Measurements from ENCODE around the gene CBLC. TPM values are rescaled to one million over a fixed set of nuclear protein-coding genes. Genes with fewer than 3 reads are reported as not detected.

CBLC gene
- total RNA-seq, 1 donor, result under 0.01 TPM

- H3K4me3 ChIP-seq (ENCODE audit: low read depth, low read length), result no peak overlapping the region
- TF ChIP-seq, protein P1, sequence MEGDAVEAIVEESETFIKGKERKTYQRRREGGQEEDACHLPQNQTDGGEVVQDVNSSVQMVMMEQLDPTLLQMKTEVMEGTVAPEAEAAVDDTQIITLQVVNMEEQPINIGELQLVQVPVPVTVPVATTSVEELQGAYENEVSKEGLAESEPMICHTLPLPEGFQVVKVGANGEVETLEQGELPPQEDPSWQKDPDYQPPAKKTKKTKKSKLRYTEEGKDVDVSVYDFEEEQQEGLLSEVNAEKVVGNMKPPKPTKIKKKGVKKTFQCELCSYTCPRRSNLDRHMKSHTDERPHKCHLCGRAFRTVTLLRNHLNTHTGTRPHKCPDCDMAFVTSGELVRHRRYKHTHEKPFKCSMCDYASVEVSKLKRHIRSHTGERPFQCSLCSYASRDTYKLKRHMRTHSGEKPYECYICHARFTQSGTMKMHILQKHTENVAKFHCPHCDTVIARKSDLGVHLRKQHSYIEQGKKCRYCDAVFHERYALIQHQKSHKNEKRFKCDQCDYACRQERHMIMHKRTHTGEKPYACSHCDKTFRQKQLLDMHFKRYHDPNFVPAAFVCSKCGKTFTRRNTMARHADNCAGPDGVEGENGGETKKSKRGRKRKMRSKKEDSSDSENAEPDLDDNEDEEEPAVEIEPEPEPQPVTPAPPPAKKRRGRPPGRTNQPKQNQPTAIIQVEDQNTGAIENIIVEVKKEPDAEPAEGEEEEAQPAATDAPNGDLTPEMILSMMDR (IDR thresholded peaks at IDR 0.05; ENCODE audit: insufficient read depth, low read depth, low read length), result no peak
- no peak for DNase-seq (ENCODE audit: low read depth)
Measured at GRCh38 chr19:44746616-44746945, 31.1 kb upstream of the CBLC start.

- peak; percentile 95 for DNase-seq (ENCODE audit: low read depth)
- peak overlapping the region; percentile 58 for H3K4me3 ChIP-seq (ENCODE audit: low read depth, low read length)
- TF ChIP-seq, protein P1 (IDR thresholded peaks at IDR 0.05; ENCODE audit: insufficient read depth, low read depth, low read length), result no peak
Measured at GRCh38 chr19:44746946-44747738, 30.5 kb upstream of the CBLC start.

GRCh38 chr19:44747739-44748425 lies 29.8 kb upstream of the CBLC start:
- H3K4me3 ChIP-seq (ENCODE audit: low read depth, low read length), result peak overlapping the region; percentile 58
- TF ChIP-seq, protein P1 (IDR thresholded peaks at IDR 0.05; ENCODE audit: insufficient read depth, low read depth, low read length), result no peak
- DNase-seq (ENCODE audit: low read depth), result peak; percentile 77

DNA sequence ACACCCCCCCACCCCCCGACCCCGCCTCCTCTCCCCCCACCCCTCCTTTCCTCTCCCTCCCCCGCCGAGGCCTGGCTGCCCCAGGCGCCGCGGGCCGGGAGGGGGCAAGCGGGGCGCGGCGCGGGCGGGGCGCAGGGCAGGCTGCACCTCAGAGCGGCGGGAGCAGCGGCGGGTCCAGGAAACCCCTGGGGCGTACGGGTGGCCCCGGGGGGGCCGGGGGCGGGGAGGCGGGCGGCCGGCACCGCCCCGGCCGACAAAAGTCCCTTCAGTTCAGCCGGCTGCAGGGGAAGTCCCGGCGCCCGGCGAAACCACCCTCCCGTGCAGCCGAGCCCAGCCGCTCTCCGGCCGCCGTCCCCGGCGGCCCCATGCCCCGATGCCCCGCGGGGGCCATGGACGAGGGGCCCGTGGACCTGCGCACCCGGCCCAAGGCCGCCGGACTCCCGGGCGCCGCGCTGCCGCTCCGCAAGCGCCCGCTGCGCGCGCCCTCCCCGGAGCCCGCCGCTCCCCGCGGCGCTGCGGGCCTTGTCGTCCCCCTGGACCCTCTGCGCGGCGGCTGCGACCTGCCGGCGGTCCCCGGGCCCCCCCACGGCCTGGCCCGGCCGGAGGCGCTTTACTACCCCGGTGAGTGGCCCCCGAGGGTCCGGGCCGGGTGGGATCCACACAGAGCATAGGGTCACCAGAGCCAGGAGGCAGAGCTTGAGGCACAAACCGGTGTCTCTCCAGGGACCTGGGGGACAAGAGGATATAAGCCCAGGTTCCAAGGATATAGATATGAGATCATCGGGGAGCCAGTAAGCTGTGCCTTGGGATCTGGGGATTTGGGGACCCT lies 29.1 kb upstream of the CBLC start, which contains the start of gene BCL3:
TSS of gene BCL3 (plus strand) at position 283 of the 829 bp plus-strand sequence. CDS start at position 366, 83 bp downstream.
- H3K4me3 ChIP-seq (ENCODE audit: low read depth, low read length), result peak within 1 kb of the TSS; percentile 85
- no peak for DNase-seq (ENCODE audit: low read depth)
- TF ChIP-seq, protein P1 (IDR thresholded peaks at IDR 0.05; ENCODE audit: insufficient read depth, low read depth, low read length), result no peak

GRCh38 chr19:44749292-44749691 lies 28.4 kb upstream of the CBLC start:
- no peak for DNase-seq (ENCODE audit: low read depth)
- TF ChIP-seq, protein P1 (IDR thresholded peaks at IDR 0.05; ENCODE audit: insufficient read depth, low read depth, low read length), result no peak
- H3K4me3 ChIP-seq (ENCODE audit: low read depth, low read length), result peak overlapping the region; percentile 85

GRCh38 chr19:44749994-44750393 lies 27.7 kb upstream of the CBLC start:
- DNase-seq (ENCODE audit: low read depth), result no peak
- TF ChIP-seq, protein P1 (IDR thresholded peaks at IDR 0.05; ENCODE audit: insufficient read depth, low read depth, low read length), result no peak

More at GRCh38 chr19:44749994-44750393, 27.7 kb upstream of the CBLC start:
- peak overlapping the region; percentile 85 for H3K4me3 ChIP-seq (ENCODE audit: low read depth, low read length)
